ENCODE data around the gene TUBA3E. TPM values are rescaled to one million over a fixed set of nuclear protein-coding genes. Genes with fewer than 3 reads are reported as not detected.
"Not testable (repeated sequence)": the region's sequence is repeated elsewhere in the genome, so short reads cannot be mapped to it uniquely, and the experiment has no call there.

The TUBA3E gene
- total and polyA plus RNA-seq, 9 donors, result 0.07 to 1.3 (median 0.52) TPM; not detected in 4

GRCh38 chr2:130158631-130159030 lies 39.6 kb downstream of the TUBA3E start:
- 91 to 92% (median 92%) methylated on average over 9 of the region's 9 CpGs for WGBS, 3 donors
- H3K4me1 ChIP-seq (ENCODE audit: insufficient read depth), result no peaks in the 10 kb centered on the region
- no peaks in the 10 kb centered on the region for H3K9me3 ChIP-seq
- no peaks in the 10 kb centered on the region for H3K36me3 ChIP-seq
- H3K27ac ChIP-seq, result no peak overlapping the region
- no peak overlapping the region for H3K4me3 ChIP-seq
- TF ChIP-seq CTCF (IDR thresholded peaks at IDR 0.05), result no peak
- TF ChIP-seq POLR2A (IDR thresholded peaks at IDR 0.05), result no peak
- no peak for TF ChIP-seq EP300 (IDR thresholded peaks at IDR 0.05)
- intact Hi-C loops (cut with DNase I), result loop anchor here in 2 of 4 donors (10.0 kb wide), 1 partner anchor 176 kb away; no protein-coding TSS in a partner anchor
- no peak for DNase-seq
- no peaks in the 10 kb centered on the region for H3K27me3 ChIP-seq

- H3K36me3 ChIP-seq, result not testable (repeated sequence)
- WGBS, 3 donors, result 79 to 81% (median 81%) methylated on average over 13 of the region's 13 CpGs
Observed at GRCh38 chr2:130157825-130158514, 40.3 kb downstream of the TUBA3E start.

GRCh38 chr2:130157354-130157753 lies 40.9 kb downstream of the TUBA3E start:
- H3K27me3 ChIP-seq; H3K4me1 ChIP-seq (ENCODE audit: insufficient read depth); H3K36me3 ChIP-seq; DNase-seq; H3K27ac ChIP-seq; H3K9me3 ChIP-seq; H3K4me3 ChIP-seq: not testable (repeated sequence)
- 73 to 81% (median 79%) methylated on average over 6 to 11 of the region's 12 CpGs for WGBS, 3 donors
- intact Hi-C loops (cut with DNase I), result loop anchor here in 2 of 4 donors (10.0 kb wide), 1 partner anchor 177 kb away; no protein-coding TSS in a partner anchor

More at GRCh38 chr2:130157825-130158514, 40.3 kb downstream of the TUBA3E start:
- not testable (repeated sequence) for DNase-seq; H3K27ac ChIP-seq; H3K27me3 ChIP-seq; H3K4me3 ChIP-seq; H3K9me3 ChIP-seq; H3K4me1 ChIP-seq (ENCODE audit: insufficient read depth)
- intact Hi-C loops (cut with DNase I), result loop anchor here in 2 of 4 donors (10.0 kb wide), 1 partner anchor 177 kb away; no protein-coding TSS in a partner anchor

GRCh38 chr2:130156624-130157004 lies 41.6 kb downstream of the TUBA3E start:
- H3K36me3 ChIP-seq, result no peaks in the 10 kb centered on the region
- TF ChIP-seq CTCF (IDR thresholded peaks at IDR 0.05) (no peak), POLR2A (IDR thresholded peaks at IDR 0.05) (no peak), EP300 (IDR thresholded peaks at IDR 0.05) (no peak)
- DNase-seq, result no peak
- no peaks in the 10 kb centered on the region for H3K9me3 ChIP-seq
- H3K27me3 ChIP-seq, result no peaks in the 10 kb centered on the region
- no peak overlapping the region for H3K4me3 ChIP-seq
- no peaks in the 10 kb centered on the region for H3K4me1 ChIP-seq (ENCODE audit: insufficient read depth)
- intact Hi-C loops (cut with DNase I), result loop anchor here in 2 of 4 donors (10.0 kb wide), 1 partner anchor 178 kb away; no protein-coding TSS in a partner anchor
- no peak overlapping the region for H3K27ac ChIP-seq
- 79 to 85% (median 82%) methylated on average over 9 of the region's 9 CpGs for WGBS, 3 donors

- 39 to 55% (median 39%) methylated on average over 14 to 16 of the region's 16 CpGs for WGBS, 3 donors
- peak; percentile 45 to 71 (median 50) for DNase-seq
- not testable (repeated sequence) for H3K27me3 ChIP-seq; H3K4me3 ChIP-seq; H3K27ac ChIP-seq; H3K9me3 ChIP-seq; H3K36me3 ChIP-seq; H3K4me1 ChIP-seq (ENCODE audit: insufficient read depth)
- intact Hi-C loops (cut with DNase I), result loop anchor here in 2 of 4 donors (10.0 kb wide), 1 partner anchor 179 kb away; no protein-coding TSS in a partner anchor
- peak in 1 of 3 donors; percentile 23 for TF ChIP-seq CTCF (IDR thresholded peaks at IDR 0.05)
Observed at GRCh38 chr2:130155956-130156623, 42.1 kb downstream of the TUBA3E start.

Data from ovary (tissue), 9 donors.